HCT116 (cell line): ENCODE results near the gene KRTAP10-9. TPM values are rescaled to one million over a fixed set of nuclear protein-coding genes. Genes with fewer than 3 reads are reported as not detected.

Source experiments
- ATAC-seq: fragments of 200-7000 bp; cut with Tn5 transposase; 2 replicates; pipeline ENCODE4 v1.9.1; 2020; ENCODE audit warnings: mild to moderate bottlenecking, moderate library complexity
- Bru-seq: library from RNA; stranded (reverse); fragments of 400-500 nt; gene quantifications from one replicate; lab custom pipeline; 2021; lab: Mats Ljungman, UMichigan
- BruChase-seq, 2 experiments: library from RNA; stranded (reverse); fragments of 400-500 nt; gene quantifications; one replicate each; lab custom pipeline; 2021; lab: Mats Ljungman, UMichigan
- BruUV-seq: library from RNA; stranded (reverse); fragments of 400-500 nt; replicated peaks from 2 replicates; lab custom pipeline; 2021; lab: Mats Ljungman, UMichigan
- CTCF ChIA-PET: fragments of 300-600 bp; sonication (Branson Sonifier 250); formaldehyde crosslinking; loops from one replicate; lab custom pipeline; 2021; ENCODE audit warnings: antibody characterized with exemption; lab: Charles Lee
- POLR2A ChIA-PET: fragments of 300-600, 350-600 bp; sonication (Branson Sonifier 250); formaldehyde crosslinking; loops from one replicate; lab custom pipeline; 2021; ENCODE audit warnings: antibody characterized with exemption; lab: Charles Lee
- RAD21 ChIA-PET, 2 experiments: fragments of 300-600 bp; sonication (Branson Sonifier 250); formaldehyde crosslinking; loops; one replicate each; lab custom pipeline; 2023; ENCODE audit warnings: low total read pairs in 2 of 2; ENCODE audit not compliant: uncharacterized antibody in 2 of 2, unreplicated experiment in 2 of 2, low non-redundant PET in 1 of 2; lab: Charles Lee
- DNase-seq: peaks from one replicate; pipeline ENCODE4 v3.0.0-alpha.2; 2010; ENCODE audit warnings: low read depth, low spot score
- H2AFZ ChIP-seq: fragments of 200-600 bp; shearing (Covaris generic), sonication (generic); 2 replicates; pipeline ENCODE4 v1.6.1; 2017; ENCODE audit warnings: low read depth, mixed run types, mixed read lengths, antibody characterized with exemption, low read length; ENCODE audit not compliant: poor library complexity, severe bottlenecking
- H3K27ac ChIP-seq: 2 replicates; pipeline ENCODE4 v1.5.1; 2012; ENCODE audit warnings: low read depth, low read length
- H3K27me3 ChIP-seq: fragments of 200-600 bp; sonication (generic); 2 replicates; pipeline ENCODE4 v1.6.1; 2016; ENCODE audit warnings: mixed run types, low read length, mixed read lengths; ENCODE audit not compliant: insufficient read depth
- H3K36me3 ChIP-seq, 2 experiments: fragments of 200-500 bp in 1 of 2; fragments of 200-600 bp in 1 of 2; sonication (Bioruptor generic) in 1 of 2; sonication (generic) in 1 of 2; 2 replicates each; pipeline versions ENCODE4 v1.5.1 to v1.6.1; 2014 to 2016; ENCODE audit warnings: low read length in 2 of 2, inconsistent platforms in 1 of 2, mixed read lengths in 1 of 2, mixed run types in 1 of 2; ENCODE audit not compliant: insufficient read depth in 2 of 2, control insufficient read depth in 1 of 2
- H3K4me1 ChIP-seq, 2 experiments: fragments of 200-600 bp in 1 of 2; sonication (generic) in 1 of 2; 2 replicates each; pipeline versions ENCODE4 v1.5.1 to v1.6.1; 2012 to 2017; ENCODE audit warnings: low read length in 2 of 2, inconsistent platforms in 1 of 2, mild to moderate bottlenecking in 1 of 2, mixed read lengths in 1 of 2, mixed run types in 1 of 2, moderate library complexity in 1 of 2; ENCODE audit not compliant: insufficient read depth in 2 of 2, control insufficient read depth in 1 of 2
- H3K4me2 ChIP-seq: fragments of 200-600 bp; sonication (generic); 2 replicates; pipeline ENCODE4 v1.6.1; 2017; ENCODE audit warnings: mixed run types, low read length, mixed read lengths
- H3K4me3 ChIP-seq, 2 experiments: fragments of 200-600 bp in 1 of 2; sonication (generic) in 1 of 2; replicated peaks in 1 of 2; 2 replicates each; pipeline ENCODE4 v1.5.1; 2011 to 2016; ENCODE audit warnings: low read length in 2 of 2, control low read depth in 1 of 2, low read depth in 1 of 2, mild to moderate bottlenecking in 1 of 2, mixed read lengths in 1 of 2, mixed run types in 1 of 2
- H3K79me2 ChIP-seq: fragments of 200-600 bp; sonication (generic); 2 replicates; pipeline ENCODE4 v1.6.1; 2017; ENCODE audit warnings: mild to moderate bottlenecking, mixed run types, low read length, moderate library complexity, mixed read lengths; ENCODE audit not compliant: insufficient read depth
- H3K9ac ChIP-seq: fragments of 200-600 bp; sonication (generic); 2 replicates; pipeline ENCODE4 v1.6.1; 2016; ENCODE audit warnings: low read length, mixed read lengths
- H3K9me2 ChIP-seq: fragments of 200-600 bp; sonication (generic), shearing (Covaris generic); 2 replicates; pipeline ENCODE4 v1.6.1; 2017; ENCODE audit warnings: mixed run types, mild to moderate bottlenecking, moderate library complexity; ENCODE audit not compliant: insufficient read depth
- H3K9me3 ChIP-seq, 2 experiments: fragments of 200-500 bp in 1 of 2; fragments of 200-600 bp in 1 of 2; sonication (Bioruptor generic) in 1 of 2; sonication (generic) in 1 of 2; 2 replicates each; pipeline ENCODE4 v1.6.1; 2014 to 2017; ENCODE audit warnings: low read length in 2 of 2, mixed read lengths in 2 of 2, inconsistent platforms in 1 of 2, low read depth in 1 of 2, mild to moderate bottlenecking in 1 of 2, mixed run types in 1 of 2, moderate library complexity in 1 of 2; ENCODE audit not compliant: control insufficient read depth in 1 of 2, insufficient read depth in 1 of 2
- H4K20me1 ChIP-seq: fragments of 200-600 bp; sonication (generic), shearing (Covaris generic); 2 replicates; pipeline ENCODE4 v1.6.1; 2017; ENCODE audit warnings: mixed run types, mild to moderate bottlenecking, moderate library complexity; ENCODE audit not compliant: insufficient read depth
- ATF3 ChIP-seq: IDR thresholded peaks from 2 replicates; pipeline ENCODE4 v1.6.1; 2012
- CEBPB ChIP-seq: IDR thresholded peaks from 2 replicates; pipeline ENCODE4 v1.6.1; 2012; ENCODE audit warnings: low read depth
- CTCF ChIP-seq, 3 experiments: fragments of 200-600 bp in 1 of 3; sonication (generic) in 1 of 3; IDR thresholded peaks in 2 of 3; conservative IDR thresholded peaks in 1 of 3; 2 replicates each; pipeline ENCODE4 v1.5.1; 2012 to 2017; ENCODE audit warnings: low read depth in 2 of 3, low read length in 2 of 3, antibody characterized with exemption in 1 of 3, borderline replicate concordance in 1 of 3, control low read depth in 1 of 3, mild to moderate bottlenecking in 1 of 3, mixed read lengths in 1 of 3, mixed run types in 1 of 3, moderate library complexity in 1 of 3; ENCODE audit not compliant: insufficient read depth in 1 of 3
- ELF1 ChIP-seq: IDR thresholded peaks from 2 replicates; pipeline ENCODE4 v1.6.1; 2012; ENCODE audit warnings: low read depth, borderline replicate concordance
- EZH2 ChIP-seq: fragments of 200-600 bp; sonication (generic); IDR thresholded peaks from 2 replicates; pipeline ENCODE4 v1.6.1; 2017; ENCODE audit warnings: antibody characterized with exemption, mixed run types
- EZH2phosphoT487 ChIP-seq: fragments of 200-600 bp; IDR thresholded peaks from 2 replicates; pipeline ENCODE4 v1.6.1; 2018; ENCODE audit warnings: antibody characterized with exemption, borderline replicate concordance
- JUND ChIP-seq: IDR thresholded peaks from 2 replicates; pipeline ENCODE4 v1.6.1; 2012
- MAX ChIP-seq: IDR thresholded peaks from 2 replicates; pipeline ENCODE4 v1.6.1; 2012
- POLR2A ChIP-seq: IDR thresholded peaks from 2 replicates; pipeline ENCODE4 v1.7.0; 2011; ENCODE audit warnings: borderline replicate concordance; ENCODE audit not compliant: insufficient read depth, insufficient read length; ENCODE audit errors: extremely low read depth
- POLR2AphosphoS5 ChIP-seq: IDR thresholded peaks from 2 replicates; pipeline ENCODE4 v1.6.1; 2011; ENCODE audit warnings: mild to moderate bottlenecking, low read depth, low read length, moderate library complexity
- RAD21 ChIP-seq: IDR thresholded peaks from 2 replicates; pipeline ENCODE4 v1.6.1; 2012; ENCODE audit warnings: low read depth, mild to moderate bottlenecking
- SIN3A ChIP-seq: IDR thresholded peaks from 2 replicates; pipeline ENCODE4 v1.6.1; 2012; ENCODE audit warnings: low read depth
- SP1 ChIP-seq: IDR thresholded peaks from 2 replicates; pipeline ENCODE4 v1.6.1; 2012; ENCODE audit warnings: low read depth
- SRF ChIP-seq: IDR thresholded peaks from 2 replicates; pipeline ENCODE4 v1.6.1; 2012; ENCODE audit warnings: low read depth
- TCF7L2 ChIP-seq: IDR thresholded peaks from 2 replicates; pipeline ENCODE4 v1.7.0; 2011; ENCODE audit warnings: borderline replicate concordance, inconsistent platforms; ENCODE audit not compliant: insufficient read depth, insufficient read length; ENCODE audit errors: extremely low read depth
- YY1 ChIP-seq: IDR thresholded peaks from 2 replicates; pipeline ENCODE4 v1.6.1; 2011; ENCODE audit warnings: low read length, low read depth, moderate library complexity, mild to moderate bottlenecking; ENCODE audit not compliant: insufficient replicate concordance; ENCODE audit errors: extremely low read depth
- ZFX ChIP-seq: fragments of 450-650 bp; IDR thresholded peaks from 2 replicates; pipeline ENCODE4 v1.6.1; 2017
- ZNF274 ChIP-seq: fragments of 200-500 bp; sonication (Bioruptor generic); IDR thresholded peaks from 2 replicates; pipeline ENCODE4 v1.6.1; 2014; ENCODE audit warnings: mild to moderate bottlenecking, low read depth, low read length, inconsistent platforms
- intact Hi-C: fragments of 100-400 bp; cut with micrococcal nuclease; formaldehyde crosslinking; loops from 2 replicates; pipeline ENCODE4 v1.10.0; 2022
- long read RNA-seq: library from polyadenylated mRNA; unstranded; transcript quantifications from one replicate; pipeline ENCODE4 v2.0.0, GENCODE V29; 2021; ENCODE audit not compliant: unreplicated experiment
- polyA plus RNA-seq: library from polyadenylated mRNA; unstranded; fragments of >200 nt; gene quantifications from 2 replicates; pipeline ENCODE4 v1.2.1, GENCODE V29; 2012; ENCODE audit warnings: missing spikeins
- total RNA-seq: library from RNA; stranded (reverse); gene quantifications from one replicate; pipeline ENCODE4 v1.2.1, GENCODE V29; 2021; ENCODE audit not compliant: unreplicated experiment

The KRTAP10-9 gene
- not detected for total RNA-seq
- not detected in 2 replicates for polyA plus RNA-seq
- not detected for Bru-seq, nascent RNA
- not detected for BruChase-seq, experiment 1, labeled RNA remaining after a 6-hour chase
- not detected for BruChase-seq, experiment 2, labeled RNA remaining after a 2-hour chase
- long read RNA-seq, result 0 reads

- CTCF ChIA-PET, result no interaction called here
- ATAC-seq (no peak), DNase-seq (no peak)
- H3K79me2 ChIP-seq, result no peaks in the 10 kb centered on the region
- no peaks in the 10 kb centered on the region for H3K4me1 ChIP-seq
- H3K36me3 ChIP-seq, result no peaks in the 10 kb centered on the region
- RAD21 ChIA-PET, result no interaction called here
- no peak within 1 kb of the TSS for H3K9ac ChIP-seq
- no peaks in the 10 kb centered on the region for H3K27me3 ChIP-seq
- peaks cover 10 to 25% of the 10 kb centered on the region in 2 experiments; a peak in 3 of 4 replicates for H3K9me3 ChIP-seq
- POLR2A ChIA-PET, result no interaction called here
- H2AFZ ChIP-seq, result no peak within 1 kb of the TSS
- H3K27ac ChIP-seq, result no peak within 1 kb of the TSS
- no peak within 1 kb of the TSS for H3K4me2 ChIP-seq
- BruUV-seq, result no TSS peak
- intact Hi-C loops, result no loop called here
- no peak for TF ChIP-seq JUND
- TF ChIP-seq RAD21, result no peak
- TF ChIP-seq ZNF274, result no peak
- no peak for TF ChIP-seq ZFX
- no peak for TF ChIP-seq POLR2A
- no peak for TF ChIP-seq EZH2
- TF ChIP-seq MAX, result no peak
- TF ChIP-seq EZH2phosphoT487, result no peak
- no peak for TF ChIP-seq ELF1
- no peak for TF ChIP-seq SIN3A
- TF ChIP-seq SRF, result no peak
- no peak for TF ChIP-seq SP1
- TF ChIP-seq POLR2AphosphoS5, result no peak
- no peak for TF ChIP-seq CTCF (IDR thresholded peaks at IDR 0.05 in 2 of 3, conservative IDR thresholded peaks at IDR 0.05 in 1 of 3; ENCODE audit: borderline replicate concordance in 1 of 3, insufficient read depth in 1 of 3, low read depth in 2 of 3, low read length in 2 of 3)
- TF ChIP-seq YY1, result no peak
- TF ChIP-seq TCF7L2, result no peak
- no peak for TF ChIP-seq ATF3
- TF ChIP-seq CEBPB, result no peak
- H4K20me1 ChIP-seq, result no peaks in the 10 kb centered on the region
- no peaks in the 10 kb centered on the region for H3K9me2 ChIP-seq
- H3K4me3 ChIP-seq, result no peak within 1 kb of the TSS
Measured at GRCh38 chr21:44626673-44627143, at the start of gene KRTAP10-9. TSS of gene KRTAP10-9 (plus strand) at chr21:44627093. CDS start at chr21:44627172, 79 bp downstream.
